Measurements from ENCODE around the gene BTBD9. TPM values are rescaled to one million over a fixed set of nuclear protein-coding genes. Genes with fewer than 3 reads are reported as not detected.

BTBD9 gene
- total and polyA plus RNA-seq, 3 donors from 2014 or later, result 11.4 to 32.8 (median 29.5) TPM

- intact Hi-C loops (cut with DNase I; ENCODE audit: low total_unique reads), result no loop called here
- Histone ChIP-seq H3K4me1 (peaks cover 1% of the 10 kb centered on the region), H3K27ac (no peak overlapping the region), H3K36me3 (ENCODE audit: low read depth, missing control alignments) (no peaks in the 10 kb centered on the region), H3K27me3 (no peaks in the 10 kb centered on the region), H3K4me3 (no peak overlapping the region), H3K9me3 (no peaks in the 10 kb centered on the region)
- 91 to 97% methylated on average over 5 of the region's 5 CpGs for WGBS, 2 donors
- DNase-seq, result no peak
- TF ChIP-seq POLR2A (IDR thresholded peaks at IDR 0.05), result no peak
- no peak for TF ChIP-seq CTCF (IDR thresholded peaks at IDR 0.05)
These were observed 136.5 kb downstream of the BTBD9 start for GRCh38 chr6:38503032-38503773.

DNA sequence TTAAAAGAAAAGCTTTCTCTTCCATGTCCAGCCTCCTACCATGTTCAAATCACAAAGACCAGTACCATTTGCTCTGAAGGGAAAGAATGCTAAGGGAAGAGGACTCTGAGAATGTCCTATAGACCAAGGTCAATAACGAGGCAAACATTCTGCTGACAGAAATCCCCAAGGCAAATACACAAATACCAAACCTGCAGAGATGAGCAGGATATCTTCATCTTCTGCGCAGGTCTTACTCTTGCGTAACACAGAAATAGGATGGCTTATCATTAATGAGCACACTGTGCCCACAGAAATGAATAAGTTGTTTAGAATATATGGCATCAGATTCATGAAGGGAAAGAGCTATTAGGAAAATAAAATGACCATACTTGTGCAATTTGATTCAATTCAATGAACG lies 137.3 kb downstream of the BTBD9 start:
- no peak overlapping the region for H3K27ac ChIP-seq
- H3K27me3 ChIP-seq, result no peaks in the 10 kb centered on the region
- WGBS, 2 donors, result 83 to 89% methylated on average over 4 of the region's 4 CpGs
- intact Hi-C loops (cut with DNase I; ENCODE audit: low total_unique reads), result no loop called here
- no peak for TF ChIP-seq CTCF (IDR thresholded peaks at IDR 0.05)
- no peak for TF ChIP-seq POLR2A (IDR thresholded peaks at IDR 0.05)
- DNase-seq, result no peak
- H3K9me3 ChIP-seq, result no peaks in the 10 kb centered on the region
- no peak overlapping the region for H3K4me3 ChIP-seq
- H3K4me1 ChIP-seq, result no peaks in the 10 kb centered on the region
- no peaks in the 10 kb centered on the region for H3K36me3 ChIP-seq (ENCODE audit: low read depth, missing control alignments)

GRCh38 chr6:38501931-38502330 lies 137.8 kb downstream of the BTBD9 start:
- TF ChIP-seq CTCF (IDR thresholded peaks at IDR 0.05), result no peak
- no peak for TF ChIP-seq POLR2A (IDR thresholded peaks at IDR 0.05)
- intact Hi-C loops (cut with DNase I; ENCODE audit: low total_unique reads), result no loop called here
- H3K27me3 ChIP-seq, result no peaks in the 10 kb centered on the region

DNA sequence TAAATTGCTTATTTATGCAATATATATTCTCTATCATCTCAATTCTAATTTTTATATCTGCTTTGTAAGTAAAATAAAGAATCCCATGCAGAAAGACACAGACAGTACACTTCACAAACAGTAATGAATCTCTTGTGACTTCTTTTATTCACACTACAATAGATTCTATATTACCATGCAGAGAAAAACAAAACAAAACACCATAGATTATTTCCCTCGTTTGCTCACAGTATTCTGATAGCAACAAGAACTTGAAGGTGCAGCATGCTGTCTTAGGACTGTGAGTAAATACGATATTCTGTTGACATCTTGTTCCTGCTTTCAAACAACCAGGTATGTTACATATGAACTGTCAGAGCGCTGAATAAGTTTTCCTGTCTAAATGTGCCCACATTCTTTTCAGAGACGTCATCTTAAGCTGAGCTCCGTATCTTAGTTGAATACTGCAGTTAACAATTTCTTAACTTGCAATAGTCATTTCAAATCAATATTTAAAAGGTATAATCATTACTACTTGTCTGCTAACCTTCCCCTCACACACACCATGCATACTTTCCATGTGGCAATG lies 140.1 kb downstream of the BTBD9 start:
- DNase-seq, result no peak
- WGBS, 2 donors, result 73 to 77% methylated on average over 5 of the region's 5 CpGs
- H3K9me3 ChIP-seq, result no peaks in the 10 kb centered on the region
- H3K4me1 ChIP-seq, result no peaks in the 10 kb centered on the region
- H3K27me3 ChIP-seq, result no peaks in the 10 kb centered on the region
- H3K27ac ChIP-seq, result no peak overlapping the region
- intact Hi-C loops (cut with DNase I; ENCODE audit: low total_unique reads), result no loop called here
- no peak overlapping the region for H3K4me3 ChIP-seq
- TF ChIP-seq CTCF (IDR thresholded peaks at IDR 0.05), result no peak
- no peak for TF ChIP-seq POLR2A (IDR thresholded peaks at IDR 0.05)
- no peaks in the 10 kb centered on the region for H3K36me3 ChIP-seq (ENCODE audit: low read depth, missing control alignments)

More at GRCh38 chr6:38501931-38502330, 137.8 kb downstream of the BTBD9 start:
- Histone ChIP-seq H3K4me1 (no peaks in the 10 kb centered on the region), H3K9me3 (no peaks in the 10 kb centered on the region), H3K27ac (no peak overlapping the region), H3K4me3 (no peak overlapping the region), H3K36me3 (ENCODE audit: low read depth, missing control alignments) (no peaks in the 10 kb centered on the region)
- DNase-seq, result no peak
- 83 to 98% methylated on average over 1 of the region's 1 CpG for WGBS, 2 donors
